Common myeloid progenitor, CD34-positive (primary cell): ENCODE data around the gene CNOT1.

Source experiments
- CTCF ChIA-PET: fragments of 350-600 bp; sonication (Branson Sonifier 250); formaldehyde crosslinking; loops from one replicate; lab custom pipeline; 2021; ENCODE audit warnings: antibody characterized with exemption; lab: Charles Lee
- POLR2A ChIA-PET: fragments of 350-600 bp; sonication (Branson Sonifier 250); formaldehyde crosslinking; loops from one replicate; lab custom pipeline; 2021; ENCODE audit warnings: antibody characterized with exemption; lab: Charles Lee
- DNase-seq, 3 donors: peaks; one replicate each; pipeline versions ENCODE4 v3.0.0 to v3.0.0-alpha.2; 2013
- H3K27ac ChIP-seq, 2 experiments: 1 replicate in 1 of 2; 2 replicates in 1 of 2; pipeline ENCODE4 v1.7.0; 2013; ENCODE audit warnings: inconsistent platforms in 2 of 2, low read length in 2 of 2, mild to moderate bottlenecking in 2 of 2, low read depth in 1 of 2, moderate library complexity in 1 of 2; ENCODE audit not compliant: severe bottlenecking in 2 of 2, insufficient read depth in 1 of 2, poor library complexity in 1 of 2
- H3K27me3 ChIP-seq, 5 experiments: replicated peaks in 2 of 5; 1 replicate in 3 of 5; 2 replicates in 2 of 5; pipeline versions ENCODE4 v1.6.1 to v1.7.0; 2013; ENCODE audit warnings: low read length in 4 of 5, mild to moderate bottlenecking in 2 of 5, moderate library complexity in 2 of 5, inconsistent platforms in 1 of 5; ENCODE audit not compliant: insufficient read depth in 5 of 5, control insufficient read depth in 4 of 5
- H3K36me3 ChIP-seq, 4 experiments: 1 replicate in 2 of 4; 2 replicates in 2 of 4; pipeline versions ENCODE4 v1.6.1 to v1.7.0; 2013; ENCODE audit warnings: low read length in 3 of 4, control low read depth in 1 of 4, mild to moderate bottlenecking in 1 of 4; ENCODE audit not compliant: control insufficient read depth in 4 of 4, insufficient read depth in 4 of 4
- H3K4me1 ChIP-seq, 4 experiments: 1 replicate in 3 of 4; 2 replicates in 1 of 4; pipeline versions ENCODE4 v1.6.1 to v1.7.1; 2013; ENCODE audit warnings: low read length in 3 of 4, mild to moderate bottlenecking in 3 of 4, control low read depth in 1 of 4, inconsistent platforms in 1 of 4, moderate library complexity in 1 of 4; ENCODE audit not compliant: control insufficient read depth in 4 of 4, insufficient read depth in 4 of 4; ENCODE audit errors: control extremely low read depth in 1 of 4
- H3K4me3 ChIP-seq, 7 experiments: 1 replicate in 4 of 7; 2 replicates in 3 of 7; pipeline versions ENCODE4 v1.5.1 to v1.7.0; 2013; ENCODE audit warnings: mild to moderate bottlenecking in 7 of 7, low read length in 6 of 7, moderate library complexity in 6 of 7, inconsistent platforms in 2 of 7, low read depth in 2 of 7, control low read depth in 1 of 7; ENCODE audit not compliant: insufficient read depth in 4 of 7, control insufficient read depth in 1 of 7; ENCODE audit errors: extremely low read depth in 1 of 7
- H3K9me3 ChIP-seq, 5 experiments: 1 replicate in 4 of 5; 2 replicates in 1 of 5; pipeline versions ENCODE4 v1.6.1 to v1.7.1; 2013; ENCODE audit warnings: low read length in 4 of 5, mild to moderate bottlenecking in 2 of 5, inconsistent platforms in 1 of 5, low read depth in 1 of 5, moderate library complexity in 1 of 5; ENCODE audit not compliant: control insufficient read depth in 4 of 5, insufficient read depth in 2 of 5; ENCODE audit errors: control extremely low read depth in 1 of 5
- WGBS: methylation state at CpG from one replicate; pipeline ENCODE4 v1.1.5; 2013; ENCODE audit not compliant: insufficient coverage; 5-methylcytosine and 5-hydroxymethylcytosine counted together

Gene CNOT1

GRCh38 chr16:58608601-58609136, 21.0 kb downstream of the CNOT1 start:
- Histone ChIP-seq H3K27ac (no peak overlapping the region), H3K27me3 (no peaks in the 10 kb centered on the region), H3K36me3 (peaks cover 13 to 30% (median 20%) of the 10 kb centered on the region in 4 experiments), H3K4me3 (no peak overlapping the region), H3K9me3 (no peaks in the 10 kb centered on the region), H3K4me1 (peaks cover 0 to under 1% (median under 1%) of the 10 kb centered on the region in 4 experiments)
- ChIA-PET CTCF (no interaction called here), POLR2A (no interaction called here)
- no peak for DNase-seq
- 98% methylated on average over 5 of the region's 8 CpGs for WGBS

GRCh38 chr16:58605562-58605961, 24.1 kb downstream of the CNOT1 start:
- no peaks in the 10 kb centered on the region for H3K9me3 ChIP-seq
- POLR2A ChIA-PET = no interaction called here
- H3K27ac ChIP-seq = no peak overlapping the region
- H3K4me1 ChIP-seq = peaks cover 0 to 8% (median 5%) of the 10 kb centered on the region in 4 experiments
- H3K27me3 ChIP-seq = no peaks in the 10 kb centered on the region
- no peak overlapping the region for H3K4me3 ChIP-seq
- DNase-seq = no peak
- H3K36me3 ChIP-seq = peaks cover 11 to 31% (median 14%) of the 10 kb centered on the region in 4 experiments
- WGBS = 100% methylated on average over 4 of the region's 7 CpGs
- CTCF ChIA-PET = no interaction called here

GRCh38 chr16:58591083-58591482, 38.5 kb downstream of the CNOT1 start:
- no peak overlapping the region for H3K27ac ChIP-seq
- peaks cover 33 to 81% (median 53%) of the 10 kb centered on the region in 4 experiments for H3K36me3 ChIP-seq
- WGBS = no CpG with 5 or more reads among the region's 4 CpGs
- peaks cover 0 to 4% (median 0%) of the 10 kb centered on the region in 4 experiments for H3K4me1 ChIP-seq
- H3K27me3 ChIP-seq = no peaks in the 10 kb centered on the region
- CTCF ChIA-PET = interaction anchor here (0.8 to 1.9 kb wide), 3 partner anchors 9 to 45 kb away, joined by 3 to 8 read pairs (median 6); no protein-coding TSS in a partner anchor
- no peak for DNase-seq
- H3K4me3 ChIP-seq = no peak overlapping the region
- no peaks in the 10 kb centered on the region for H3K9me3 ChIP-seq
- POLR2A ChIA-PET = no interaction called here

GRCh38 chr16:58589326-58589905, 40.2 kb downstream of the CNOT1 start:
- Histone ChIP-seq H3K4me1 (no peaks in the 10 kb centered on the region), H3K27me3 (no peaks in the 10 kb centered on the region), H3K36me3 (peaks cover 36 to 85% (median 56%) of the 10 kb centered on the region in 4 experiments), H3K27ac (no peak overlapping the region), H3K9me3 (no peaks in the 10 kb centered on the region), H3K4me3 (no peak overlapping the region)
- no peak for DNase-seq
- CTCF ChIA-PET = interaction anchor here (1.3 to 1.9 kb wide), 2 partner anchors 11 to 72 kb away, joined by 5 to 8 read pairs; no protein-coding TSS in a partner anchor
- 100% methylated on average over 5 of the region's 10 CpGs for WGBS
- POLR2A ChIA-PET = no interaction called here

GRCh38 chr16:58588406-58588805, 41.2 kb downstream of the CNOT1 start:
- CTCF ChIA-PET = interaction anchor here (1.0 to 1.3 kb wide), 3 partner anchors 13 to 75 kb away, joined by 3 read pairs; no protein-coding TSS in a partner anchor
- no peak overlapping the region for H3K27ac ChIP-seq

GRCh38 chr16:58586340-58587030, 43.1 kb downstream of the CNOT1 start:
- WGBS = 100% methylated on average over 7 of the region's 7 CpGs
- no peaks in the 10 kb centered on the region for H3K4me1 ChIP-seq
- no peak overlapping the region for H3K27ac ChIP-seq
- ChIA-PET POLR2A (interaction anchor here (0.6 kb wide), 1 partner anchor 185 kb away, joined by 4 read pairs; no protein-coding TSS in a partner anchor), CTCF (interaction anchor here (1.0 kb wide), 1 partner anchor 13 kb away, joined by 3 read pairs; no protein-coding TSS in a partner anchor)
- no peaks in the 10 kb centered on the region for H3K9me3 ChIP-seq
- peaks cover 35 to 84% (median 59%) of the 10 kb centered on the region in 4 experiments for H3K36me3 ChIP-seq
- H3K27me3 ChIP-seq = no peaks in the 10 kb centered on the region
- H3K4me3 ChIP-seq = no peak overlapping the region
- DNase-seq = no peak

More at GRCh38 chr16:58588406-58588805, 41.2 kb downstream of the CNOT1 start:
- no peak for DNase-seq
- H3K4me1 ChIP-seq = no peaks in the 10 kb centered on the region
- no peaks in the 10 kb centered on the region for H3K9me3 ChIP-seq
- no peaks in the 10 kb centered on the region for H3K27me3 ChIP-seq
- H3K36me3 ChIP-seq = peaks cover 37 to 83% (median 55%) of the 10 kb centered on the region in 4 experiments
- 96% methylated on average over 3 of the region's 3 CpGs for WGBS
- H3K4me3 ChIP-seq = no peak overlapping the region
- POLR2A ChIA-PET = no interaction called here
